H1 (cell line): ENCODE measurements around the gene IMPG2. TPM values are rescaled to one million over a fixed set of nuclear protein-coding genes. Genes with fewer than 3 reads are reported as not detected.

Source experiments
- CTCF ChIA-PET: fragments of 300-600 bp; sonication (Branson Sonifier 250); formaldehyde crosslinking; loops from one replicate; lab custom pipeline; 2021; ENCODE audit not compliant: partially characterized antibody; lab: Charles Lee
- POLR2A ChIA-PET: fragments of 300-600 bp; sonication (Branson Sonifier 250); formaldehyde crosslinking; loops from one replicate; lab custom pipeline; 2021; ENCODE audit warnings: inconsistent platforms; ENCODE audit not compliant: partially characterized antibody; lab: Charles Lee
- DNase-seq, 2 experiments: peaks; one replicate each; pipeline versions ENCODE4 v3.0.0 to v3.0.0-alpha.2; 2010 to 2022; ENCODE audit warnings: low spot score in 2 of 2, low read depth in 1 of 2, mixed read lengths in 1 of 2
- FAIRE-seq: peaks from 2 replicates; lab custom pipeline; 2011; peaks lifted over from hg19 to GRCh38; lab: Jason Lieb, UNC
- H2AFZ ChIP-seq: 2 replicates; pipeline ENCODE4 v1.8.1; 2012; ENCODE audit warnings: low read length, inconsistent platforms
- H2AK5ac ChIP-seq: 2 replicates; pipeline ENCODE4 v1.6.1; 2013; ENCODE audit warnings: low read depth, low read length
- H2BK120ac ChIP-seq: replicated peaks from 2 replicates; pipeline ENCODE3; 2013; ENCODE audit warnings: low read depth, low read length, inconsistent platforms
- H2BK12ac ChIP-seq: 2 replicates; pipeline ENCODE4 v1.6.1; 2013; ENCODE audit warnings: low read depth, low read length
- H2BK15ac ChIP-seq: 2 replicates; pipeline ENCODE4 v1.6.1; 2013; ENCODE audit warnings: low read length
- H2BK20ac ChIP-seq: 2 replicates; pipeline ENCODE4 v1.6.1; 2013; ENCODE audit warnings: low read length
- H2BK5ac ChIP-seq: 2 replicates; pipeline ENCODE4 v1.6.1; 2013; ENCODE audit warnings: low read depth, low read length
- H3K14ac ChIP-seq: 2 replicates; pipeline ENCODE4 v1.6.1; 2013; ENCODE audit warnings: inconsistent platforms; ENCODE audit not compliant: insufficient read length
- H3K18ac ChIP-seq: 2 replicates; pipeline ENCODE4 v1.6.1; 2013; ENCODE audit warnings: low read length; ENCODE audit errors: extremely low read depth
- H3K23ac ChIP-seq: 2 replicates; pipeline ENCODE4 v1.6.1; 2013; ENCODE audit warnings: inconsistent platforms; ENCODE audit not compliant: insufficient read length
- H3K23me2 ChIP-seq: 2 replicates; pipeline ENCODE4 v1.6.1; 2013; ENCODE audit warnings: low read depth, low read length
- H3K27ac ChIP-seq: 2 replicates; pipeline ENCODE4 v1.6.1; 2011; ENCODE audit warnings: low read depth, low read length, inconsistent platforms
- H3K27me3 ChIP-seq, 4 experiments: replicated peaks in 1 of 4; 1 replicate in 1 of 4; 2 replicates in 3 of 4; pipeline versions ENCODE4 v1.6.1 to v1.8.1; 2011 to 2013; ENCODE audit warnings: low read length in 3 of 4, mild to moderate bottlenecking in 3 of 4, inconsistent platforms in 2 of 4, mixed read lengths in 2 of 4, moderate library complexity in 1 of 4; ENCODE audit not compliant: control insufficient read depth in 3 of 4, insufficient read depth in 3 of 4; ENCODE audit errors: extremely low read depth in 1 of 4
- H3K36me3 ChIP-seq, 4 experiments: 2 replicates each; pipeline versions ENCODE4 v1.6.1 to v1.8.1; 2011 to 2013; ENCODE audit warnings: mild to moderate bottlenecking in 4 of 4, low read length in 3 of 4, moderate library complexity in 2 of 4, control low read depth in 1 of 4, inconsistent platforms in 1 of 4; ENCODE audit not compliant: insufficient read depth in 4 of 4, control insufficient read depth in 2 of 4
- H3K4ac ChIP-seq: replicated peaks from 2 replicates; pipeline ENCODE3; 2013; ENCODE audit warnings: low read length, low read depth, mixed read lengths, inconsistent platforms; ENCODE audit not compliant: insufficient read length
- H3K4me1 ChIP-seq, 4 experiments: replicated peaks in 1 of 4; 1 replicate in 1 of 4; 2 replicates in 3 of 4; pipeline versions ENCODE4 v1.6.1 to v1.8.1; 2011 to 2013; ENCODE audit warnings: low read length in 3 of 4, inconsistent platforms in 2 of 4, mixed read lengths in 1 of 4; ENCODE audit not compliant: insufficient read depth in 4 of 4, control insufficient read depth in 3 of 4
- H3K4me2 ChIP-seq, 2 experiments: 2 replicates each; pipeline versions ENCODE4 v1.6.1 to v1.8.1; 2011 to 2013; ENCODE audit warnings: low read depth in 2 of 2, low read length in 2 of 2, control low read depth in 1 of 2, inconsistent platforms in 1 of 2, mild to moderate bottlenecking in 1 of 2; ENCODE audit not compliant: insufficient read depth in 1 of 2
- H3K4me3 ChIP-seq, 4 experiments: fragments of 200-600, 300-600 bp in 1 of 4; sonication (generic), shearing (Covaris generic), sonication (Bioruptor Twin) in 1 of 4; 2 replicates each; pipeline versions ENCODE4 v1.5.1 to v1.8.1; 2011 to 2016; ENCODE audit warnings: low read length in 4 of 4, low read depth in 3 of 4, control low read depth in 2 of 4, inconsistent platforms in 2 of 4, mild to moderate bottlenecking in 2 of 4, mixed read lengths in 1 of 4, moderate library complexity in 1 of 4; ENCODE audit not compliant: insufficient read depth in 2 of 4; ENCODE audit errors: extremely low read depth in 1 of 4
- H3K56ac ChIP-seq: replicated peaks from 2 replicates; pipeline ENCODE3; 2013; ENCODE audit warnings: low read depth, mild to moderate bottlenecking, mixed read lengths, low read length, inconsistent platforms; ENCODE audit not compliant: insufficient read length
- H3K79me1 ChIP-seq: 2 replicates; pipeline ENCODE4 v1.6.1; 2013; ENCODE audit warnings: low read depth, low read length, control low read depth
- H3K79me2 ChIP-seq, 2 experiments: 2 replicates each; pipeline versions ENCODE4 v1.6.1 to v1.8.1; 2012 to 2013; ENCODE audit warnings: low read length in 2 of 2, mild to moderate bottlenecking in 2 of 2, inconsistent platforms in 1 of 2; ENCODE audit not compliant: insufficient read depth in 2 of 2, control insufficient read depth in 1 of 2
- H3K9ac ChIP-seq, 4 experiments: replicated peaks in 1 of 4; 1 replicate in 1 of 4; 2 replicates in 3 of 4; pipeline versions ENCODE4 v1.6.1 to v1.8.1; 2011 to 2013; ENCODE audit warnings: low read depth in 3 of 4, low read length in 3 of 4, control low read depth in 2 of 4, mild to moderate bottlenecking in 2 of 4, moderate library complexity in 2 of 4, inconsistent platforms in 1 of 4; ENCODE audit errors: extremely low read depth in 1 of 4
- H3K9me3 ChIP-seq, 2 experiments: 2 replicates each; pipeline versions ENCODE4 v1.6.1 to v1.8.1; 2012 to 2013; ENCODE audit warnings: mild to moderate bottlenecking in 2 of 2, moderate library complexity in 2 of 2, control low read depth in 1 of 2, inconsistent platforms in 1 of 2, low read depth in 1 of 2, low read length in 1 of 2, mixed read lengths in 1 of 2; ENCODE audit not compliant: insufficient read depth in 2 of 2
- H4K20me1 ChIP-seq, 2 experiments: replicated peaks in 1 of 2; 2 replicates each; pipeline versions ENCODE3 to v1.8.1; 2011 to 2013; ENCODE audit warnings: inconsistent platforms in 2 of 2, low read length in 2 of 2, mild to moderate bottlenecking in 1 of 2; ENCODE audit not compliant: insufficient read depth in 2 of 2, control insufficient read depth in 1 of 2
- H4K5ac ChIP-seq: 2 replicates; pipeline ENCODE4 v1.6.1; 2013; ENCODE audit warnings: low read length, low read depth, mixed read lengths, inconsistent platforms; ENCODE audit not compliant: insufficient read length
- H4K8ac ChIP-seq: 2 replicates; pipeline ENCODE4 v1.8.0; 2013; ENCODE audit warnings: mild to moderate bottlenecking, moderate library complexity, low read length, inconsistent platforms; ENCODE audit not compliant: insufficient read depth; ENCODE audit errors: extremely low read depth
- H4K91ac ChIP-seq: replicated peaks from 2 replicates; pipeline ENCODE3; 2013; ENCODE audit warnings: low read length, mixed read lengths, inconsistent platforms; ENCODE audit not compliant: insufficient read length
- BCL11A ChIP-seq, 2 experiments: IDR thresholded peaks; one replicate each; pipeline ENCODE4 v1.6.1; 2011; ENCODE audit warnings: low read depth in 2 of 2, low read length in 2 of 2, mild to moderate bottlenecking in 2 of 2
- GABPA ChIP-seq: IDR thresholded peaks from 2 replicates; pipeline ENCODE4 v1.6.1; 2011; ENCODE audit warnings: mild to moderate bottlenecking, low read length, moderate library complexity, borderline replicate concordance; ENCODE audit not compliant: insufficient read depth
- KDM5A ChIP-seq: fragments of 200-600 bp; IDR thresholded peaks from 2 replicates; pipeline ENCODE4 v1.7.1; 2012; ENCODE audit warnings: mild to moderate bottlenecking, low read length, inconsistent platforms, mixed read lengths
- WGBS, 2 experiments: shearing (Covaris generic) in 1 of 2; methylation state at CpG; one replicate each; pipeline versions ENCODE4 v1.1.6 to v1.1.7; 2013 to 2015; ENCODE audit warnings: low lambda C conversion rate in 2 of 2, mixed read lengths in 2 of 2, inconsistent platforms in 1 of 2, low coverage in 1 of 2, missing lambda C conversion rate in 1 of 2; ENCODE audit not compliant: insufficient replicate concordance in 2 of 2, insufficient coverage in 1 of 2, insufficient read length in 1 of 2; ENCODE audit errors: extremely low coverage in 1 of 2, missing lambda C conversion rate in 1 of 2; 5-methylcytosine and 5-hydroxymethylcytosine counted together
- polyA plus RNA-seq, 7 experiments: library from polyadenylated mRNA; depleted of rRNA in 3 of 7; stranded (reverse) in 5 of 7; unstranded in 2 of 7; fragments of >200 nt in 5 of 7; fragments of 200-250 nt in 2 of 7; gene quantifications; 1 replicate in 5 of 7; 2 replicates in 1 of 7; 4 replicates in 1 of 7; pipeline versions ENCODE4 v1.2.1 to v1.2.3, GENCODE V29; 2011 to 2013; ENCODE audit warnings: missing spikeins in 2 of 7, mixed read lengths in 2 of 7
- total RNA-seq: library from RNA; stranded (reverse); fragmentation: NEBNext Ultra II Directional; extraction: Animal tissue kit (Norgen Biotek cat#: 25700); gene quantifications from 2 replicates; pipeline ENCODE4 v1.2.1, GENCODE V29; 2021

IMPG2 gene
- total and polyA plus RNA-seq, 2 of the 8 experiments (the other 6 are each of a cell fraction or from before 2014, with no cell fraction given), result 0.03 to 0.06 TPM

DNA sequence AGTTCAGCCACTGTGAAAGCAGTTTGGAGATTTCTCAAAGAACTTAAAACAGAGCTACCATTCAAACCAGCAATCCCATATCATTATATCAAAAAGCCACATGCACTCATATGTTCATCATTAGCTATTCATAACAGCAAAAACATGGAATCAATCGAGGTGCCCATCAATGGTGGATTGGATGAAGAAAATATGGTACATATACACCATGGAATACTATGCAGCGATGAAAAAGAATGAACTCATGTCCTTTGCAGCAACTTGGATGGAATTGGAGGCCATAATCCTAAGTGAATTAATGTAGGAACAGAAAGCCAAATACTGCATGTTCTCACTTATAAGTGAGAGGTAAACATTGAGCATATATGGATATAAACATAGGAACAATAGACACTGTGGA is 32.1 kb downstream of the IMPG2 start:
- H3K36me3 ChIP-seq, result no peaks in the 10 kb centered on the region
- 84% methylated on average over 2 of the region's 2 CpGs; no CpG with 5 or more reads in 1 of the 2 experiments for WGBS, 2 experiments
- no peak overlapping the region for H4K8ac ChIP-seq
- H3K79me1 ChIP-seq, result no peaks in the 10 kb centered on the region
- no peak overlapping the region for H3K9ac ChIP-seq
- no peaks in the 10 kb centered on the region for H4K20me1 ChIP-seq
- H3K4me3 ChIP-seq, result no peak overlapping the region
- H2BK20ac ChIP-seq, result no peak overlapping the region
- no peak overlapping the region for H4K5ac ChIP-seq
- H3K4me1 ChIP-seq, result no peaks in the 10 kb centered on the region
- no peak for TF ChIP-seq BCL11A (IDR thresholded peaks at IDR 0.05; ENCODE audit: low read depth in 2 of 2, low read length in 2 of 2)
- TF ChIP-seq GABPA, result no peak
- no peak for TF ChIP-seq KDM5A
- no peak overlapping the region for H2BK15ac ChIP-seq
- H2BK5ac ChIP-seq, result no peak overlapping the region
- no peak overlapping the region for H2AFZ ChIP-seq
- no peaks in the 10 kb centered on the region for H3K27me3 ChIP-seq
- no peak overlapping the region for H2BK12ac ChIP-seq
- no peak overlapping the region for H3K4ac ChIP-seq
- ChIA-PET POLR2A (interaction anchor here (1.0 kb wide), 1 partner anchor 14 kb away, joined by 3 read pairs; no protein-coding TSS in a partner anchor), CTCF (no interaction called here)
- H3K23me2 ChIP-seq, result no peaks in the 10 kb centered on the region
- H4K91ac ChIP-seq, result no peak overlapping the region
- no peaks in the 10 kb centered on the region for H3K9me3 ChIP-seq
- H3K56ac ChIP-seq, result no peak overlapping the region
- H3K18ac ChIP-seq, result no peak overlapping the region
- H3K79me2 ChIP-seq, result no peaks in the 10 kb centered on the region
- H2AK5ac ChIP-seq, result no peak overlapping the region
- no peak overlapping the region for H3K4me2 ChIP-seq
- no peak overlapping the region for H2BK120ac ChIP-seq
- FAIRE-seq (no peak), DNase-seq (no peak)
- H3K14ac ChIP-seq, result no peak overlapping the region
- H3K23ac ChIP-seq, result no peak overlapping the region
- no peak overlapping the region for H3K27ac ChIP-seq
